SH-SY5Y (cell line): Measurements from ENCODE around the gene TOP2B.

Experiments used
- GATA2 ChIP-seq: IDR thresholded peaks from 2 replicates; pipeline ENCODE4 v1.6.1; 2011; ENCODE audit warnings: mild to moderate bottlenecking, low read depth, low read length
- GATA3 ChIP-seq: IDR thresholded peaks from 2 replicates; pipeline ENCODE4 v1.6.1; 2011; ENCODE audit warnings: low read depth, mild to moderate bottlenecking, low read length, moderate library complexity

DNA sequence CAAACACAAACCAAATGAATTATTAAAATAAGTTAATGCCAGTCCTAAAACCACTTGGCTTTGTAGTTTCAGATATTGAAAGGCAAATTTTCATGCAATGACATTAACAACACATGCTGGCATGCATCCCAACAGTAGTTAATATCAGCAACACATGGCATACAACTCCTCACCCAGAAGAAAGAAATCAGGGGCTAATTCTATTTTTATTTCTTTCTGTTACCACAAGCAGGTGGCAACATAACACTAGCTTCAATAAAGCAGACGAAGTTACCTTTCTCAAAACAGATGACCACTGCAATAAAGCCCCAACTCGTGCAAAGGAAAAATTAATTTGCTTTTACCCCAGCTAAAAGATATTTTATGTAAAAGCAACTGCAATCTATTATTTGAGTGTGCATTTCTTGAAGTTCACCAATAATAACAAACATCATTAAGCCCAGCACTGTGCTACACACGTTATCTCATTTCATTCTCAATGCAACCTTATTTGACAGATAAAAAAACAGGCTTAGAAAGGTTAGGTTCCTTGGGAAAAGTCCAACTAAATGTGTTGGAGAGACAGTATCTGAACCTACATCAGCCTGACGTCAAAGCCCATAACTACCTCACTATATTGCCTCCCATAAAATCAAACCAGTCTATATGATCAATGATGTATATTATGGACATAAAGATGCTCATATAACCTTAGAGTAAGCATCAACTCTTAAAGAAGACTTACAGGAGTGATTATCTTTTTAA is 2.8 kb downstream of the TOP2B start:
- TF ChIP-seq GATA2 (no peak), GATA3 (no peak)
